Measurements from ENCODE around the gene C10orf105. TPM values are rescaled to one million over a fixed set of nuclear protein-coding genes. Genes with fewer than 3 reads are reported as not detected.
A peak's percentile ranks its signal among the peaks of the same experiment; 100 is the strongest.

Gene C10orf105
- total and polyA plus RNA-seq, 2 of the 13 experiments (the other 11 are each of a cell fraction or from before 2014, with no cell fraction given) = not detected

DNA sequence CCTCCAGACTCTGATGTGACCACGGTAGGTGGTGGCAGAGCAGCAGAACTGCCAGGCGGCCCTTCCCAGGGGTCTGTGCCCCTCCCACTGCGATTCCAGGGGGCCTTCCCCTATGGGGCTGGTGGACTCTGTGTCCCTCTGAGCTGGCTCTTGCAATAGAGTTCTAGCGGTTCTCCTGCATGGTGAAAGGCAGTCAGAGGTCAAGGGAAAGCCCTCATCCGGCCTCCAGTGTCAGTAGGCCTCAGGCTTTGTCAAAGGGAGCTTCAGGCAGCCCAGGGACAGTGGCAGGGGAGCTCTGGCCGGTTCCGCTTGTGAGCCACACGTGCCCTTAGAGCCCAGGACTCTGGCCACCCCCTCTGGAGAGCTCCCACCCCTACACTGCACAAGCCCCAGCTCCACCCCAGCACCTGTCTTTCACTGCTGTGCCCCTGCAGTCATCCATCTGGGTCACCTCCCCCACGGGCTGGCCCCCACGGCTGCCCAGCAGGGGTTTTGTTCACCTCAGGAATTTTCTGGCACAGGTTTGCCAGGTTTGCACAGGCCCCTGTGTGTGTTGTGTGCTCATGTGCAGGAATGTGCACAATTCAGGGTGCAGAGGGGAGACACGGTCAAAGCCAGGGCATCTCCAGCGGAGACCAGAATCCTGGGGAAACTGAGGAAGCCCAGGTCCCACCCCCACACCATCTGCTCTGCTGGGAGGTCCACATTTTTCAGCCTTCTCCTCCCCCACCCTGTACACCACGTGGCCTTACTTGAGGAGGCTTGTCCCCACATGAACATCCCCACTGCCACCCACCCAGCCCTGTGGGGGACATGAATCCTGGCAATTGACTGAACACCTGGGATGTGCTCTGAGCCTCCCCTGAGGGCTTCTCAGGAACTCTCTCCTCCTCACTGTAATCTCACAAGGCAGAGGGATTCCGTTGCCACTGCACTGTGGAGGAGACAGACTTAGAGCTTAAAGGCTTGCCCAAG lies 23.8 kb downstream of the C10orf105 start (continued):
- TF ChIP-seq ZNF687 (CRISPR knock-in tag; IDR thresholded peaks at IDR 0.05) (peak; percentile 57), ZFP90 (CRISPR knock-in tag; IDR thresholded peaks at IDR 0.05; ENCODE audit: borderline replicate concordance) (no peak), SALL1 (CRISPR knock-in tag; IDR thresholded peaks at IDR 0.05) (peak; percentile 34; the same call in 1 of the 2 replicates), KDM5A (IDR thresholded peaks at IDR 0.05; ENCODE audit: borderline replicate concordance, low read length) (no peak), ZNF776 (CRISPR knock-in tag; IDR thresholded peaks at IDR 0.05) (no peak), ZFX (CRISPR knock-in tag; IDR thresholded peaks at IDR 0.05; ENCODE audit: low read depth) (peak; percentile 71), ZBTB7B (CRISPR knock-in tag; IDR thresholded peaks at IDR 0.05) (0 out of 2 replicates have a peak, but pooled peaks have one; percentile 28), NR2F6 (IDR thresholded peaks at IDR 0.05) (0 out of 2 replicates have a peak, but pooled peaks have one; percentile 40), NR2F6 (CRISPR knock-in tag; IDR thresholded peaks at IDR 0.05) (peak; percentile 44), HNF4A (CRISPR knock-in tag; IDR thresholded peaks at IDR 0.05) (peak; percentile 48), RARA (CRISPR knock-in tag; IDR thresholded peaks at IDR 0.05) (peak; percentile 42), ZNF24 (IDR thresholded peaks at IDR 0.05) (no peak), ZFY (CRISPR knock-in tag; IDR thresholded peaks at IDR 0.05) (peak; percentile 56), ZNF816 (CRISPR knock-in tag; IDR thresholded peaks at IDR 0.05; ENCODE audit: borderline replicate concordance) (0 out of 2 replicates have a peak, but pooled peaks have one; percentile 33), MED13 (CRISPR knock-in tag; IDR thresholded peaks at IDR 0.05) (no peak)
- TF ChIP-seq, protein P1, sequence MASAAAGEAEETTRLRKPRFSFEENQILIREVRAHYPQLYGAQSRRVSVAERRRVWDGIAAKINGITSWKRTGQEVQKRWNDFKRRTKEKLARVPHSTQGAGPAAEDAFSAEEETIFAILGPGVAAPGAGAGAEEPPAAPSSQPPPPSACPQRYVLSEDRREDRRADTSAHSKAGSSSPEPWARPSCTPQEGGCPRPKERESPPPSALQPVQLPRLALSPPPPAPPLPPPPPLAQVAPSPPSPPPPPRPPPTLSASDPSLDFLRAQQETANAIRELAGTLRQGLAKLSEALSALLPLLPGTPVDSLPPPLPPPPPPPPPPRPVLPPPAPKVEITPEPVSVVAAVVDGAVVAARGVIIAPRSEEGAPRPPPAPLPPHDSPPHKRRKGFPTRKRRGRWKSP (CRISPR knock-in tag; IDR thresholded peaks at IDR 0.05) = no peak
- TF ChIP-seq, protein P2, sequence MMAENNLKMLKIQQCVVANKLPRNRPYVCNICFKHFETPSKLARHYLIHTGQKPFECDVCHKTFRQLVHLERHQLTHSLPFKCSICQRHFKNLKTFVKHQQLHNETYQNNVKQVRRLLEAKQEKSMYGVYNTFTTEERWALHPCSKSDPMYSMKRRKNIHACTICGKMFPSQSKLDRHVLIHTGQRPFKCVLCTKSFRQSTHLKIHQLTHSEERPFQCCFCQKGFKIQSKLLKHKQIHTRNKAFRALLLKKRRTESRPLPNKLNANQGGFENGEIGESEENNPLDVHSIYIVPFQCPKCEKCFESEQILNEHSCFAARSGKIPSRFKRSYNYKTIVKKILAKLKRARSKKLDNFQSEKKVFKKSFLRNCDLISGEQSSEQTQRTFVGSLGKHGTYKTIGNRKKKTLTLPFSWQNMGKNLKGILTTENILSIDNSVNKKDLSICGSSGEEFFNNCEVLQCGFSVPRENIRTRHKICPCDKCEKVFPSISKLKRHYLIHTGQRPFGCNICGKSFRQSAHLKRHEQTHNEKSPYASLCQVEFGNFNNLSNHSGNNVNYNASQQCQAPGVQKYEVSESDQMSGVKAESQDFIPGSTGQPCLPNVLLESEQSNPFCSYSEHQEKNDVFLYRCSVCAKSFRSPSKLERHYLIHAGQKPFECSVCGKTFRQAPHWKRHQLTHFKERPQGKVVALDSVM (CRISPR knock-in tag; IDR thresholded peaks at IDR 0.05) = 0 out of 2 replicates have a peak, but pooled peaks have one; percentile 22
- TF ChIP-seq, protein P3, sequence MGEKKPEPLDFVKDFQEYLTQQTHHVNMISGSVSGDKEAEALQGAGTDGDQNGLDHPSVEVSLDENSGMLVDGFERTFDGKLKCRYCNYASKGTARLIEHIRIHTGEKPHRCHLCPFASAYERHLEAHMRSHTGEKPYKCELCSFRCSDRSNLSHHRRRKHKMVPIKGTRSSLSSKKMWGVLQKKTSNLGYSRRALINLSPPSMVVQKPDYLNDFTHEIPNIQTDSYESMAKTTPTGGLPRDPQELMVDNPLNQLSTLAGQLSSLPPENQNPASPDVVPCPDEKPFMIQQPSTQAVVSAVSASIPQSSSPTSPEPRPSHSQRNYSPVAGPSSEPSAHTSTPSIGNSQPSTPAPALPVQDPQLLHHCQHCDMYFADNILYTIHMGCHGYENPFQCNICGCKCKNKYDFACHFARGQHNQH (CRISPR knock-in tag; IDR thresholded peaks at IDR 0.05) = 0 out of 2 replicates have a peak, but pooled peaks have one; percentile 29
